GM19463 (cell line): ENCODE results near the gene PKNOX1.
"Not testable (repeated sequence)": the region's sequence is repeated elsewhere in the genome, so short reads cannot be mapped to it uniquely, and the experiment has no call there.

ENCODE experiments used
- ATAC-seq: cut with Tn5 transposase; IDR thresholded peaks from one replicate; pipeline ENCODE4 v1.9.1; 2021; ENCODE audit warnings: mild to moderate bottlenecking, moderate library complexity; ENCODE audit not compliant: unreplicated experiment

Gene PKNOX1

GRCh38 chr21:43015906-43016540, 41.7 kb downstream of the PKNOX1 start:
- ATAC-seq, result no peak

- no peak for ATAC-seq
These were observed 42.4 kb downstream of the PKNOX1 start for GRCh38 chr21:43016728-43017127.

- no peak for ATAC-seq
These were observed 44.2 kb downstream of the PKNOX1 start for GRCh38 chr21:43018519-43018918.

GRCh38 chr21:43020177-43020576, 45.8 kb downstream of the PKNOX1 start:
- no peak for ATAC-seq

- no peak for ATAC-seq
These were observed 46.4 kb downstream of the PKNOX1 start for GRCh38 chr21:43020771-43021170.

GRCh38 chr21:43021191-43021590, 46.8 kb downstream of the PKNOX1 start:
- no peak for ATAC-seq

GRCh38 chr21:43021756-43022600, 47.6 kb downstream of the PKNOX1 start:
- ATAC-seq, result no peak

- ATAC-seq, result no peak
These were observed 48.8 kb downstream of the PKNOX1 start for GRCh38 chr21:43023175-43023574.

GRCh38 chr21:43024439-43025136, 50.2 kb downstream of the PKNOX1 start:
- ATAC-seq, result no peak

- no peak for ATAC-seq
These were observed 51.3 kb downstream of the PKNOX1 start for GRCh38 chr21:43025636-43026180.

GRCh38 chr21:43027846-43028731, 53.7 kb downstream of the PKNOX1 start:
- ATAC-seq, result no peak

- no peak for ATAC-seq
These were observed 55.4 kb downstream of the PKNOX1 start for GRCh38 chr21:43029785-43030184.

- ATAC-seq, result no peak
These were observed 56.8 kb downstream of the PKNOX1 start for GRCh38 chr21:43031121-43031619.

GRCh38 chr21:43034101-43034500, 59.7 kb downstream of the PKNOX1 start:
- no peak for ATAC-seq

- ATAC-seq, result no peak
These were observed 60.5 kb downstream of the PKNOX1 start for GRCh38 chr21:43034826-43035225.

- ATAC-seq, result not testable (repeated sequence)
These were observed 62.5 kb downstream of the PKNOX1 start for GRCh38 chr21:43036889-43037288.

- not testable (repeated sequence) for ATAC-seq
These were observed 63.7 kb downstream of the PKNOX1 start for GRCh38 chr21:43037918-43038658.

GRCh38 chr21:43038659-43039044, 64.3 kb downstream of the PKNOX1 start:
- not testable (repeated sequence) for ATAC-seq

GRCh38 chr21:43042169-43042568, 67.8 kb downstream of the PKNOX1 start:
- not testable (repeated sequence) for ATAC-seq
